AG09319 (cell line): ENCODE results near the gene PIK3C2B.
"Not testable (repeated sequence)": the region's sequence is repeated elsewhere in the genome, so short reads cannot be mapped to it uniquely, and the experiment has no call there.

Source experiments
- DNase-seq: peaks from one replicate; pipeline ENCODE4 v3.0.0-alpha.2; 2010; ENCODE audit warnings: low read depth; ENCODE audit errors: extremely low read depth
- TF ChIP-seq, protein P1 (sequence below): IDR thresholded peaks from 2 replicates; pipeline ENCODE4 v1.5.1; 2011; ENCODE audit warnings: low read depth, mild to moderate bottlenecking, inconsistent platforms, low read length, moderate library complexity

The PIK3C2B gene

DNA sequence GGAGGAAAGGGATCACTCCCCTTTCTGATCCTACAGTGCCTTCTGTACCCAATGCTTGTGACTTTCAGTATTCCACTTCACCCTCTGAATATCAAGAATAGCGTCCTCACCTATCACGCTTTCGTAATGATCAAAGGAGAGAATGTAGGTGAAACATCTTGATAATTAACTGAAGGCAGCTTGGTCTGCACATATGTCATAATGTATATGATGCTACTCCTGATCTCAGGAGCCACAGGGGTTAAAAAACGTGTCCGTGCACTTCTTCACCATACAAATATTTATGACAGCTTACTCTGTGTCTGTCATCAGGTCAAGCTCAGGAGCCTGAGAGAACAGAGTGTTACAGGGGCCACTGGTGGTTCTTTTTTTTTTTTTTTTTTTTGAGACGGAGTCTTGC is 1.2 kb upstream of the PIK3C2B start:
- no peak for DNase-seq
- TF ChIP-seq, protein P1, sequence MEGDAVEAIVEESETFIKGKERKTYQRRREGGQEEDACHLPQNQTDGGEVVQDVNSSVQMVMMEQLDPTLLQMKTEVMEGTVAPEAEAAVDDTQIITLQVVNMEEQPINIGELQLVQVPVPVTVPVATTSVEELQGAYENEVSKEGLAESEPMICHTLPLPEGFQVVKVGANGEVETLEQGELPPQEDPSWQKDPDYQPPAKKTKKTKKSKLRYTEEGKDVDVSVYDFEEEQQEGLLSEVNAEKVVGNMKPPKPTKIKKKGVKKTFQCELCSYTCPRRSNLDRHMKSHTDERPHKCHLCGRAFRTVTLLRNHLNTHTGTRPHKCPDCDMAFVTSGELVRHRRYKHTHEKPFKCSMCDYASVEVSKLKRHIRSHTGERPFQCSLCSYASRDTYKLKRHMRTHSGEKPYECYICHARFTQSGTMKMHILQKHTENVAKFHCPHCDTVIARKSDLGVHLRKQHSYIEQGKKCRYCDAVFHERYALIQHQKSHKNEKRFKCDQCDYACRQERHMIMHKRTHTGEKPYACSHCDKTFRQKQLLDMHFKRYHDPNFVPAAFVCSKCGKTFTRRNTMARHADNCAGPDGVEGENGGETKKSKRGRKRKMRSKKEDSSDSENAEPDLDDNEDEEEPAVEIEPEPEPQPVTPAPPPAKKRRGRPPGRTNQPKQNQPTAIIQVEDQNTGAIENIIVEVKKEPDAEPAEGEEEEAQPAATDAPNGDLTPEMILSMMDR = no peak

DNA sequence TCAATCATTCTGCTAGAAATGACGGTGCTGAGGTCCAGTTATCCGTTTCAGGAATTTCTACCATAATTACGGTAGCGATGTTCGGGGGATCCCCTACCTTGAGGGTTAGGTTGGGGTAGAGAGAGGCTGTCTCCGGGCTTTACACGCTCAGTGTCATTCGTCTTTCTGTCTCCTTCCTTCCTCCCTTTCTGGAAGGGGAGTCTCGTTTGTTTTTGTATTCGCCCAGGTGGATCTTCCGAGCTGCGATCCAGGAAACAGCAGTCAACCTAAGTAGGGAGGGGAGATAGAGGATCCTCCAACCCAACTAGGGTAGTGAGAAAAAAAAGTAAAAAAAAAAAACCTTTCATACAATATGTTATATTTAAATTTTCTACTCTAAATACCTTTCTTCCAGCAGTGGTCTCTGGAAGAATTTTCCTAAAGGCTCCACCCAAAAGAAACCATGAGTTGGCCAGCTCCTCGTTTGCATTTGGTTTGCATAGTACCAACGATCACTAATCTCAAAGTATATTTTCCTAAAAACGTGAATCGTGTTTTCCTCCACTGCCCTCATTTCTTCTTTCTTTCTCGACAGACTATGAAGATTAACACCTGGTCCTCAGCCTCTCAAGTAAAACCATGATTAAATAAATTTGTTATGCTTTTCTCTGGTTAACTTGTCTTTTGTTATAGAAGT is 611 bp upstream of the PIK3C2B start:
- TF ChIP-seq, protein P1 = no peak
- no peak for DNase-seq

DNA sequence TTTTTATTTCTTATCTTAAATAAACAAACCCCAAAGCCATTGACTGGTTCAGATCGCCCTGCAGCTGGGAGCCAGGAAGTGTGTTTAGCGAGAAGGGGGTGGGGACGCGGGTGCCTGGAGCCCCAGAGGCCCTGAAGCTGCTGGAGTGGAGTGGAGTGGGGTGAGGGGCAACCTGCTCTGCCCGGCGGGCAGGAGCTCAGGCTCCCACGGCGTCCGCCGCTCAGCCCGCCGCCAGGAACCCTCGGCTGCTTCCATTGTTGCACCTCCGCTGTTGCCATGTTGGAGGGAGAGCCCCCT is 673 bp downstream of the PIK3C2B start:
- DNase-seq = no peak
- TF ChIP-seq, protein P1 = no peak

DNA sequence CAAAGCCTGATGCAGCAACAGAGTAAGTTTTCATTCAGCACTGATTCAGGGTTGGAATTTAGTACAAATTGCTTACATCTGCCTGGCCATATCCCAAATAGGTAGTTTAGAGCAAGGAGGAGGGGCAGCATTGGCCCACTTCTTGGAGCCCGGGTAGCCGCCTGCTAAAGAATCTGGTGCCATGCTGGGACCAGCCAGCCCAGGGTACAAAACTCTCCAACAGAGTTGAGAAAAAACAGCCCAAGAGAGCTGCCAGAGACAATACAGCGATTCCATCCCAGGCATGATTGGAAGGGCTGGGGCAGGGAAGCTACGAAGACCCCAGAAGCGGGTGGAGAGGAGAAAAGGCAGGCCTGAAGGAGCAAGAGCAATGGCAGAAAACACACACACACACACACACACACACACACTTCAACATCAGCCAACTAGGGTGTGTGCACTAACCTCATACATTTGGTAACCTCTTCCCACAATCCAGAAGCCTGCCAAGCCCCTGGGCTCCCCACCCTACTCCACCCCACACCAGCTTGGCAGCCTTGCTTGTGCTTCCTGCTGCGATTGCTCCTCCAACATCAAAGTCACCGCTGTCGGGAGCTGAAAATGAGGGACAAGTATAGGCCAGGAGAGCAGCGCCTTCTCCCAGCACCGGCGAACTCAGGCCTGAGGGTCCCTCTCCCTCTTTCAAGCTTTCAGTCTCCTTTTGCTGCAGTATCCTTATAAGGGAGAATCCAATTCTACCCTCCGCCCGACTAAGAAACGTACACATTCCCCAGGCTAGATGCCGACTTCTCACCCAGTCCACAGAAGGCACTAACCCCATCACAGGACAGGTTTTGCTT is 1.2 kb downstream of the PIK3C2B start:
- peak; percentile 75 for DNase-seq

DNA sequence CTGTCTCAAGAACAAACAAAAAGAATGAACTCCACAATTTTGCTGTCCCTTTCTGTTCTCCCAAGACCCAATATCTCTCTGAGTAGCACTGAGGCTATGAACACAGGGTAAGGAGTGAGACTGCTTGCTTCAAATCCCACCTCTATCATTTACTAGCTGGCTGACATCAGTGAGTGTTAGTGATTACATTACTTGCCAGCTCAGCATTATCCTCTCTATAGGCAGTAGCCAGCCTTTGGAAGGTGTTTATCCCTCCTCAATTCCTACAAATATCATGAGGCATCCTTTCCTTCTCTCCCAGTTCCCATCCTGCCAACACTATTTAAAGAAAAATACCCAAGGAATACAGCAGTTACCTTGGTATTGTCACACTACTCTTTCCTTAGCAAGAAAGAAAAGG is 3.0 kb downstream of the PIK3C2B start:
- TF ChIP-seq, protein P1 = no peak
- DNase-seq = no peak

More for the DNA sequence above, 1.2 kb downstream of the PIK3C2B start:
- TF ChIP-seq, protein P1 = no peak

DNA sequence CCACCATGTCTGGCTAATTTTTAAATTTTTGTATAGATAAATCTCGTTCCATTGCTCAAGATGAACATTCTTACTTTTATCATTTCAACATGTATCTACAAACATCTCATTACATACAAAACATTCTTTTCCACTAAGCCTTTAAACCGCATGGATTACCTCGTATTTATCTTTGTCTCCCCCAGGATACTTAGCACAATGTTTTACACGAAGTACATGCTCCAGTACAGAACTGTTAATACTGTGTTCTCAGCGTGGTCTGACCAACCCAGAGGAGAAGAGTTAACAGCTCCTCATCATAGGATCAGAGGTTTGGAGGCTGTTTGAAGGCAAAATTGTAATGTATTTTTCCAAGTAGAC is 7.4 kb downstream of the PIK3C2B start:
- TF ChIP-seq, protein P1 = no peak
- DNase-seq = no peak

DNA sequence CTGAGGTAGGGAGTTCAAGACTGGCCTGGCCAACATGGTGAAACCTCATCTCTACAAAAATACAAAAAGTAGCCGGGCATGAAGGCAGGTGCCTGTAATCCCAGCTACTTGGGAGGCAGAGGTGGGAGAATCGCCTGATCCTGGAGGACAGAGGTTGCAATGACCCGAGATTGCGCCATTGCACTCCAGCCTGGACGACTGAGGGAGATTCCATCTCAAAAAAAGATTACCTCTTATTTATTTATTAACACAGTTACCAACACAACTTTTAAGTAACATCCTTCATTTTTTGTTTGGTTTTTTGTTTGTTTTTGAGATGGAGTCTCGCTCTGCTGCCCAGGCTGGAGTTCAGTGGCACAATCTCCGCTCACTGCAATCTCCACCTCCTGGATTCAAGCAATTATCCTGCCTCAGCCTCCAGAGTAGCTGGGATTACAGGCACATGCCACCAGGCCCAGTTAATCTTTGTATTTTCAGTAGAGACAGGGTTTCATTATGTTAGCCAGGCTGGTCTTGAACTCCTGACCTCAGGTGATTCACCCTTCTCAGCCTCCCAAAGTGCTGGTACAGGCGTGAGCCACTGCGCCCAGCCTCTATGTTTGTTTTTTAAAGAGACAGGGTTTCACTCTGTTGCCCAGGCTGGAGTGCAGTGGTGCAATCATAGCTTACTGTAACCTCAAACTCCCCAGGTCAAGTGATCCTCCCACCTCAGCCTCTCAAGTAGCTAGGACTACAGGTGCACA is 7.9 kb downstream of the PIK3C2B start:
- DNase-seq = not testable (repeated sequence)
